GM10248 (cell line): ENCODE data around the gene MAD1L1.

Experiments used
- CTCF ChIA-PET: fragments of 300-600 bp; sonication (Branson Sonifier 250); formaldehyde crosslinking; extraction: SDS; loops from one replicate; lab custom pipeline; 2021; ENCODE audit warnings: antibody characterized with exemption; lab: Yijun Ruan, JAX
- POLR2A ChIA-PET: fragments of 350-650 bp; sonication (Branson Sonifier 250); formaldehyde crosslinking; extraction: SDS; loops from one replicate; lab custom pipeline; 2020; ENCODE audit warnings: antibody characterized with exemption; lab: Yijun Ruan, JAX
- DNase-seq: peaks from one replicate; pipeline ENCODE4 v3.0.0; 2012; ENCODE audit errors: extremely low spot score
- CTCF ChIP-seq: IDR thresholded peaks from 2 replicates; pipeline ENCODE4 v1.5.1; 2012; ENCODE audit warnings: mild to moderate bottlenecking, low read depth; ENCODE audit errors: extremely low read depth, missing control alignments, control extremely low read depth

MAD1L1 gene

GRCh38 chr7:2029936-2030335 lies 202.8 kb downstream of the MAD1L1 start:
- POLR2A ChIA-PET: no interaction called here
- CTCF ChIA-PET: interaction anchor here (0.9 to 1.4 kb wide), 3 partner anchors 8 to 17 kb away, joined by 3 read pairs; no protein-coding TSS in a partner anchor
- TF ChIP-seq CTCF: no peak
- no peak for DNase-seq

- DNase-seq: no peak
- CTCF ChIA-PET: interaction anchor here (0.9 to 1.4 kb wide), 3 partner anchors 8 to 17 kb away, joined by 3 read pairs; no protein-coding TSS in a partner anchor
- no peak for TF ChIP-seq CTCF
- POLR2A ChIA-PET: no interaction called here
These were observed 203.4 kb downstream of the MAD1L1 start for GRCh38 chr7:2029211-2029905.

DNA sequence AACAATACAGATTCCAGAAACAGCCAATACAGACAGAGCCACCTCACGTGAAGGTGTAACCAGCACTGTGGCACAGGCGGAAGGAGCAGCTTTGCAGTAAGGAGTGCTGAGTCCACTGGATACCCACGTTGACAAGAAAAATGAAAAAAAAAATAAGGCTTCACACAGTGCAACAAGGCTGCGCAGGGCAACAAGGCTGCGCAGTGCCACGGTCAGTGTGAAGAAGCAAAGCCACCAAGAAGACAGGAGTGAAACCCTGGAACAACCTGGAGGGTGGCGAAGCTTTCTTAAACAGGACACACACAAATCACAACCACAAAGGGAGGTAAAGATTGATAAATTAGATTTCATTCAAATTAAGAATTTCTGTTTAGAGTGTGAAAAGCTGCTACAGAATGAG lies 204.0 kb downstream of the MAD1L1 start:
- POLR2A ChIA-PET: no interaction called here
- no peak for TF ChIP-seq CTCF
- DNase-seq: no peak
- CTCF ChIA-PET: interaction anchor here (1.4 to 1.6 kb wide), 2 partner anchors 9 to 18 kb away, joined by 3 to 4 read pairs; no protein-coding TSS in a partner anchor

GRCh38 chr7:2025188-2025587 lies 207.6 kb downstream of the MAD1L1 start:
- ChIA-PET CTCF (no interaction called here), POLR2A (no interaction called here)
- no peak for TF ChIP-seq CTCF
- no peak for DNase-seq

- ChIA-PET POLR2A (no interaction called here), CTCF (no interaction called here)
- DNase-seq: no peak
- no peak for TF ChIP-seq CTCF
These were observed 208.2 kb downstream of the MAD1L1 start for GRCh38 chr7:2024567-2024918.

GRCh38 chr7:2023877-2024566 lies 208.7 kb downstream of the MAD1L1 start:
- no peak for TF ChIP-seq CTCF
- ChIA-PET CTCF (no interaction called here), POLR2A (interaction anchor here (0.6 kb wide), 1 partner anchor 301 kb away, joined by 3 read pairs; no protein-coding TSS in a partner anchor)
- no peak for DNase-seq
